Fibroblast of lung (primary cell): ENCODE results near the gene NUP214. TPM values are rescaled to one million over a fixed set of nuclear protein-coding genes. Genes with fewer than 3 reads are reported as not detected.
"Not testable (repeated sequence)": the region's sequence is repeated elsewhere in the genome, so short reads cannot be mapped to it uniquely, and the experiment has no call there.

Source experiments
- DNase-seq, 2 donors: peaks; one replicate each; pipeline versions ENCODE4 v3.0.0 to v3.0.0-alpha.2; 2010; ENCODE audit warnings: low read depth in 2 of 2
- H2AFZ ChIP-seq: 2 replicates; pipeline ENCODE4 v1.5.1; 2012; ENCODE audit warnings: low read length, control low read depth, inconsistent platforms
- H3K27ac ChIP-seq: 2 replicates; pipeline ENCODE4 v1.5.1; 2011; ENCODE audit warnings: low read length, control low read depth; ENCODE audit not compliant: insufficient read depth
- H3K27me3 ChIP-seq: 2 replicates; pipeline ENCODE4 v1.5.1; 2011; ENCODE audit warnings: mild to moderate bottlenecking, low read length; ENCODE audit not compliant: control insufficient read depth, insufficient read depth
- H3K36me3 ChIP-seq: 2 replicates; pipeline ENCODE4 v1.5.1; 2011; ENCODE audit warnings: low read length; ENCODE audit not compliant: control insufficient read depth, insufficient read depth
- H3K4me1 ChIP-seq: 2 replicates; pipeline ENCODE4 v1.5.1; 2011; ENCODE audit warnings: low read length; ENCODE audit not compliant: control insufficient read depth, insufficient read depth; ENCODE audit errors: extremely low read depth
- H3K4me2 ChIP-seq: 2 replicates; pipeline ENCODE4 v1.5.1; 2011; ENCODE audit warnings: low read length, control low read depth; ENCODE audit not compliant: insufficient read depth; ENCODE audit errors: extremely low read depth
- H3K4me3 ChIP-seq, 4 experiments: fragments of 200-600 bp in 1 of 4; sonication (generic) in 1 of 4; replicated peaks in 1 of 4; 2 replicates each; pipeline ENCODE4 v1.5.1; 2011 to 2016; ENCODE audit warnings: low read length in 4 of 4, low read depth in 3 of 4, mild to moderate bottlenecking in 3 of 4, control low read depth in 2 of 4, inconsistent platforms in 1 of 4, mixed read lengths in 1 of 4; ENCODE audit not compliant: insufficient read depth in 1 of 4; ENCODE audit errors: control extremely low read depth in 1 of 4
- H3K79me2 ChIP-seq: 2 replicates; pipeline ENCODE4 v1.5.1; 2012; ENCODE audit warnings: mild to moderate bottlenecking, low read length, inconsistent platforms; ENCODE audit not compliant: control insufficient read depth, insufficient read depth
- H3K9ac ChIP-seq: 2 replicates; pipeline ENCODE4 v1.5.1; 2011; ENCODE audit warnings: mild to moderate bottlenecking, low read length, control low read depth; ENCODE audit not compliant: insufficient read depth
- H3K9me3 ChIP-seq: 2 replicates; pipeline ENCODE4 v1.5.1; 2012; ENCODE audit warnings: low read depth, low read length; ENCODE audit not compliant: control insufficient read depth, insufficient read depth
- H4K20me1 ChIP-seq: 2 replicates; pipeline ENCODE4 v1.5.1; 2011; ENCODE audit warnings: low read length; ENCODE audit not compliant: control insufficient read depth, insufficient read depth; ENCODE audit errors: extremely low read depth
- EZH2 ChIP-seq: IDR thresholded peaks from 2 replicates; pipeline ENCODE4 v1.5.1; 2012; ENCODE audit warnings: low read length, control low read depth, mild to moderate bottlenecking; ENCODE audit errors: missing control alignments
- polyA plus RNA-seq, 2 donors: library from polyadenylated mRNA; depleted of rRNA in 1 of 2; stranded (reverse) in 1 of 2; unstranded in 1 of 2; fragments of >200 nt; gene quantifications; 2 replicates each; pipeline ENCODE4 v1.2.1, GENCODE V29; 2011 to 2012; ENCODE audit warnings: missing spikeins in 1 of 2
- total RNA-seq: library from RNA; depleted of rRNA; stranded (reverse); fragments of >200 nt; gene quantifications from 2 replicates; pipeline ENCODE4 v1.2.1, GENCODE V29; 2014
- TF ChIP-seq, protein P1 (sequence below), 2 donors: IDR thresholded peaks in 1 of 2; conservative IDR thresholded peaks in 1 of 2; 1 replicate in 1 of 2; 2 replicates in 1 of 2; pipeline ENCODE4 v1.5.1; 2011 to 2012; ENCODE audit warnings: low read length in 2 of 2, control low read depth in 1 of 2, inconsistent platforms in 1 of 2, low read depth in 1 of 2, mild to moderate bottlenecking in 1 of 2

Gene NUP214
- total and polyA plus RNA-seq, 2 donors (not counting 1 experiment from before 2014, with no cell fraction given), result 5.0 to 12.2 TPM

DNA sequence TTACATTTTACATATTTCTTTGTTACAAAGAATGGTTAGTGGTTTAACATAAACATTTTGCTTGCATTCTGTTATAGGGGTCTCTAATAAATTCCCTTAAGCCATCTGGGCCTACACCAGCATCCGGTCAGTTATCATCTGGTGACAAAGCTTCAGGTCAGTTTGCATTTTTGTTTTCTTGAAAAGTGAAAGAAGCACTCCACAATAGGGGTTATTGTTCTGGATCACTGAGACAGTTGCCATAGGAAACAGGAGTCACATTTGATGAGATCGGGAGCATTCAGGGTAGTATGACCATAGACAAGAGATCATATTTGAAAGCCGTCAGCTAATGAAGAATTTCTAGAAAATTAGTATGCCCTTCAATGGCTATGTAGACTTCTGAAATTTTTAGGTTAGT is 63.6 kb downstream of the NUP214 start:
- H3K9ac ChIP-seq, result no peak overlapping the region
- no peaks in the 10 kb centered on the region for H3K27me3 ChIP-seq
- peaks cover 2% of the 10 kb centered on the region for H3K36me3 ChIP-seq
- H4K20me1 ChIP-seq, result no peaks in the 10 kb centered on the region
- no peak overlapping the region for H2AFZ ChIP-seq
- DNase-seq, result no peak
- no peaks in the 10 kb centered on the region for H3K9me3 ChIP-seq
- no peak for TF ChIP-seq EZH2
- TF ChIP-seq, protein P1, sequence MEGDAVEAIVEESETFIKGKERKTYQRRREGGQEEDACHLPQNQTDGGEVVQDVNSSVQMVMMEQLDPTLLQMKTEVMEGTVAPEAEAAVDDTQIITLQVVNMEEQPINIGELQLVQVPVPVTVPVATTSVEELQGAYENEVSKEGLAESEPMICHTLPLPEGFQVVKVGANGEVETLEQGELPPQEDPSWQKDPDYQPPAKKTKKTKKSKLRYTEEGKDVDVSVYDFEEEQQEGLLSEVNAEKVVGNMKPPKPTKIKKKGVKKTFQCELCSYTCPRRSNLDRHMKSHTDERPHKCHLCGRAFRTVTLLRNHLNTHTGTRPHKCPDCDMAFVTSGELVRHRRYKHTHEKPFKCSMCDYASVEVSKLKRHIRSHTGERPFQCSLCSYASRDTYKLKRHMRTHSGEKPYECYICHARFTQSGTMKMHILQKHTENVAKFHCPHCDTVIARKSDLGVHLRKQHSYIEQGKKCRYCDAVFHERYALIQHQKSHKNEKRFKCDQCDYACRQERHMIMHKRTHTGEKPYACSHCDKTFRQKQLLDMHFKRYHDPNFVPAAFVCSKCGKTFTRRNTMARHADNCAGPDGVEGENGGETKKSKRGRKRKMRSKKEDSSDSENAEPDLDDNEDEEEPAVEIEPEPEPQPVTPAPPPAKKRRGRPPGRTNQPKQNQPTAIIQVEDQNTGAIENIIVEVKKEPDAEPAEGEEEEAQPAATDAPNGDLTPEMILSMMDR (conservative IDR thresholded peaks at IDR 0.05 in 1 of 2, IDR thresholded peaks at IDR 0.05 in 1 of 2; ENCODE audit: low read depth in 1 of 2, low read length in 2 of 2), result no peak
- no peak overlapping the region for H3K27ac ChIP-seq
- H3K4me1 ChIP-seq, result no peaks in the 10 kb centered on the region
- H3K4me3 ChIP-seq, result no peak overlapping the region
- H3K79me2 ChIP-seq, result no peaks in the 10 kb centered on the region
- no peak overlapping the region for H3K4me2 ChIP-seq

DNA sequence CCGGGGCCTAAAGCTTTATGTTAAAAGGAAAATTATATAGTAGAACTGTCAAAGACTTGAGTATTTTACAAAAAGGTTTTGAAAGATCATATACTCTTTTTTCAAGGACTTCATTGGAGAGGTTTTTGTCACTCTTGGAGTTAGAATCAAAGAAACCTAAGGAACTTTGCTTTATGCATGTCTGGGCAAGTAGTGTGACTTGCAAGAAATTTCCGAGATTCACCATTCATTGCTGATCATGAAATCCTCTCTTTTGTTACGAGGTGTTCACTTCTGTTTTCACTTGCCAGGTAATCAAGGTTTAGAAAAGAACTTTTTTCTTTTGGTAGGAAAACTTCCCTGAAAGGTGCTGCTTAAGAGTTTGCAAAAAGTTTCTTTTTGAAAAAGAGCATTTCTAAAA is 64.8 kb downstream of the NUP214 start:
- Histone ChIP-seq H3K4me2 (no peak overlapping the region), H3K4me3 (no peak overlapping the region), H3K27me3 (no peaks in the 10 kb centered on the region), H3K9me3 (no peaks in the 10 kb centered on the region), H3K27ac (no peak overlapping the region), H3K36me3 (peaks cover 4% of the 10 kb centered on the region), H4K20me1 (no peaks in the 10 kb centered on the region), H3K4me1 (no peaks in the 10 kb centered on the region), H3K9ac (no peak overlapping the region), H3K79me2 (no peaks in the 10 kb centered on the region), H2AFZ (no peak overlapping the region)
- TF ChIP-seq EZH2, result no peak
- TF ChIP-seq, protein P1 (conservative IDR thresholded peaks at IDR 0.05 in 1 of 2, IDR thresholded peaks at IDR 0.05 in 1 of 2; ENCODE audit: low read depth in 1 of 2, low read length in 2 of 2), result no peak
- DNase-seq, result no peak

DNA sequence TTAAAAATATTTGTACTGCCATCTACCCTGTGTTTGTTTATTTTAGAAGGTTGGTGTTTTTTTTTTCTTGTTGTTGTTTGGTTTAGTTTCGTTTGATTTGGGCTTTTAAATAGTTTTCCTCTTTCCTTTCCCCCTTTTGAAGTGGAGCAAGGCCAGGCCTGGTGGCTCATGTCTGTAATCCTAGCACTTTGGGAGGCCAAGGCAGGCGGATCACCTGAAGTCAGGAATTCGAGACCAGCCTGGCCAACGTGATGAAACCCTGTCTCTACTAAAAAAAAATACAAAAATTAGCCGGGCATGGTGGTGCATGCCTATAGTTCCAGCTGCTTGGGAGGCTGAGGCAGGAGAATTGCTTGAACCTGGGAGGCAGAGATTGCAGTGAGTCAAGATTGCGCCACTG is 65.6 kb downstream of the NUP214 start:
- not testable (repeated sequence) for H3K4me2 ChIP-seq, H3K27me3 ChIP-seq, H3K4me3 ChIP-seq, H4K20me1 ChIP-seq, H3K9ac ChIP-seq, H3K36me3 ChIP-seq, H3K79me2 ChIP-seq, H3K9me3 ChIP-seq, H3K27ac ChIP-seq, H2AFZ ChIP-seq, DNase-seq, H3K4me1 ChIP-seq
